Mesendoderm (in vitro differentiated cells): Measurements from ENCODE around the gene RNF175.

Experiments
- DNase-seq: peaks from one replicate; pipeline ENCODE4 v3.0.0; 2013
- H2AK5ac ChIP-seq: 2 replicates; pipeline ENCODE4 v1.6.1; 2013; ENCODE audit warnings: low read length, inconsistent platforms
- H2BK120ac ChIP-seq: 2 replicates; pipeline ENCODE4 v1.6.1; 2013; ENCODE audit warnings: low read depth, mild to moderate bottlenecking, low read length, moderate library complexity, mixed read lengths
- H2BK15ac ChIP-seq: replicated peaks from 2 replicates; pipeline ENCODE4 v1.6.1; 2013; ENCODE audit warnings: low read depth, mild to moderate bottlenecking, moderate library complexity
- H2BK5ac ChIP-seq: 2 replicates; pipeline ENCODE4 v1.6.1; 2013; ENCODE audit warnings: low read length, inconsistent platforms
- H3K18ac ChIP-seq: 2 replicates; pipeline ENCODE4 v1.6.1; 2013; ENCODE audit warnings: mild to moderate bottlenecking, low read length, mixed read lengths
- H3K23ac ChIP-seq: one replicate; pipeline ENCODE4 v1.6.1; 2013; ENCODE audit warnings: low read length
- H3K27ac ChIP-seq: 2 replicates; pipeline ENCODE4 v1.5.1; 2013; ENCODE audit warnings: low read depth, mild to moderate bottlenecking, inconsistent platforms, low read length, moderate library complexity
- H3K27me3 ChIP-seq: 2 replicates; pipeline ENCODE4 v1.6.1; 2013; ENCODE audit warnings: low read length, control low read depth, mild to moderate bottlenecking, inconsistent platforms; ENCODE audit not compliant: insufficient read depth, poor library complexity
- H3K36me3 ChIP-seq: 2 replicates; pipeline ENCODE4 v1.6.1; 2013; ENCODE audit warnings: low read length, inconsistent platforms; ENCODE audit not compliant: control insufficient read depth, insufficient read depth
- H3K4ac ChIP-seq: one replicate; pipeline ENCODE4 v1.6.1; 2013; ENCODE audit warnings: low read depth, mild to moderate bottlenecking, low read length, moderate library complexity
- H3K4me1 ChIP-seq: 2 replicates; pipeline ENCODE4 v1.6.1; 2013; ENCODE audit warnings: low read depth, low read length, inconsistent platforms; ENCODE audit not compliant: control insufficient read depth
- H3K4me2 ChIP-seq: 2 replicates; pipeline ENCODE4 v1.6.1; 2013; ENCODE audit warnings: low read length
- H3K4me3 ChIP-seq: 2 replicates; pipeline ENCODE4 v1.5.1; 2013; ENCODE audit warnings: mild to moderate bottlenecking, low read length
- H3K56ac ChIP-seq: one replicate; pipeline ENCODE4 v1.6.1; 2013; ENCODE audit warnings: low read length
- H3K79me1 ChIP-seq: 2 replicates; pipeline ENCODE4 v1.6.1; 2013; ENCODE audit warnings: low read length, inconsistent platforms
- H3K79me2 ChIP-seq: 2 replicates; pipeline ENCODE4 v1.6.1; 2013; ENCODE audit warnings: mild to moderate bottlenecking, low read length; ENCODE audit not compliant: control insufficient read depth, insufficient read depth
- H3K9ac ChIP-seq: 2 replicates; pipeline ENCODE4 v1.6.1; 2013; ENCODE audit warnings: low read length, inconsistent platforms
- H4K5ac ChIP-seq: one replicate; pipeline ENCODE4 v1.6.1; 2013; ENCODE audit warnings: low read length
- H4K8ac ChIP-seq: one replicate; pipeline ENCODE4 v1.6.1; 2013; ENCODE audit warnings: low read depth, mild to moderate bottlenecking, control low read depth, low read length, moderate library complexity
- WGBS: extraction: QIAGEN DNeasy Blood & Tissue Kit; methylation state at CpG from one replicate; pipeline ENCODE4 v1.1.7; 2013; ENCODE audit warnings: low lambda C conversion rate, missing lambda C conversion rate; ENCODE audit not compliant: insufficient coverage; ENCODE audit errors: extremely low coverage; 5-methylcytosine and 5-hydroxymethylcytosine counted together

Gene RNF175

DNA sequence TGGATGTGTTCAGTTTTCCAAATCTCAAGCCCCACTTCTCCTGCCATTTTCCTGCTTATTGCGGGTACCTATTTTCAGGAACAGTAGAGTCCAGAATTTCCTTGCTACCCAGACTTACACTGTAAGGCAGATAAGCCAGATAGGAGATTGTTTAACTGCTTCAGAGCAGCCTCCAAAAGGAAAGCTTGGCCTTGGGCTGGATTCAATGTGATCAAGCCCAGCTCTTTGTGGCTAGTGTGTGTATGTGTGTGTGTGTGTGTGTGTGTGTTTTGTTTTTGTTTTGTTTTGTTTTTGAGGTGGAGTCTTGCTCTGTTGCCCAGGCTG is 34.0 kb downstream of the RNF175 start:
- H3K18ac ChIP-seq, result no peak overlapping the region
- H2BK15ac ChIP-seq, result no peak overlapping the region
- DNase-seq, result no peak
- H2BK5ac ChIP-seq, result no peak overlapping the region
- no peak overlapping the region for H3K27ac ChIP-seq
- no peak overlapping the region for H2AK5ac ChIP-seq
- H3K4me3 ChIP-seq, result no peak overlapping the region
- no peaks in the 10 kb centered on the region for H3K79me2 ChIP-seq
- no peak overlapping the region for H3K56ac ChIP-seq
- no CpG with 5 or more reads among the region's 1 CpG for WGBS
- no peaks in the 10 kb centered on the region for H3K79me1 ChIP-seq
- H3K23ac ChIP-seq, result no peak overlapping the region
- H2BK120ac ChIP-seq, result no peak overlapping the region
- H3K9ac ChIP-seq, result no peak overlapping the region
- no peak overlapping the region for H3K4ac ChIP-seq
- no peak overlapping the region for H3K4me2 ChIP-seq
- no peaks in the 10 kb centered on the region for H3K4me1 ChIP-seq
- no peak overlapping the region for H4K5ac ChIP-seq
- H3K36me3 ChIP-seq, result no peaks in the 10 kb centered on the region
- H3K27me3 ChIP-seq, result no peaks in the 10 kb centered on the region
- no peak overlapping the region for H4K8ac ChIP-seq

GRCh38 chr4:153725136-153725830 is 34.5 kb downstream of the RNF175 start:
- no peak overlapping the region for H3K56ac ChIP-seq
- H3K9ac ChIP-seq, result no peak overlapping the region
- no peaks in the 10 kb centered on the region for H3K4me1 ChIP-seq
- WGBS, result no CpG with 5 or more reads among the region's 5 CpGs
- no peak overlapping the region for H3K27ac ChIP-seq
- no peak overlapping the region for H3K4me3 ChIP-seq
- no peak overlapping the region for H3K23ac ChIP-seq
- no peaks in the 10 kb centered on the region for H3K27me3 ChIP-seq
- DNase-seq, result no peak
- no peak overlapping the region for H3K4ac ChIP-seq
- H3K79me2 ChIP-seq, result no peaks in the 10 kb centered on the region
- no peak overlapping the region for H3K18ac ChIP-seq
- no peak overlapping the region for H2BK120ac ChIP-seq
- no peak overlapping the region for H4K5ac ChIP-seq
- H3K36me3 ChIP-seq, result no peaks in the 10 kb centered on the region
- H3K79me1 ChIP-seq, result no peaks in the 10 kb centered on the region
- H2BK5ac ChIP-seq, result no peak overlapping the region
- H4K8ac ChIP-seq, result no peak overlapping the region
- no peak overlapping the region for H3K4me2 ChIP-seq
- no peak overlapping the region for H2BK15ac ChIP-seq
- H2AK5ac ChIP-seq, result no peak overlapping the region

DNA sequence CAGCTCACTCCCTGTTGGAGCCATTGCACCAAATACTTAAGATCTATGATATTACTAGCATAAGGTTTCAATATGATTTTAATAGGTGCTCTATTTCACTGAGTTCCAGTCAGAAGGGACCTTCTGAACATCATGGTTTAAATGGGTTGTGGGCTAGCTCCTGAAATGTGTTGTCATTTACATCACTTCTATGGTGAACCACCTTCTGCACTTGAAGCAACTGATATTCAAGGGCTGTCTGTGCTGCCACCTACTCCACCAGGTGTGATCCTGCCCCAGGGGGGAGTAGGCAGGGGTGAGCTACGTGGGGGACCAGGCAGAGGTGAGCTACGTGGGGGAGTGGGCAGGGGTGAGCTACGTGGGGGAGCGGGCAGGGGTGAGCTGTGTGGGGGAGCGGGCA is 35.2 kb downstream of the RNF175 start:
- Histone ChIP-seq H3K4ac (no peak overlapping the region), H3K56ac (no peak overlapping the region), H3K9ac (no peak overlapping the region), H2BK5ac (no peak overlapping the region), H3K18ac (no peak overlapping the region), H2BK120ac (no peak overlapping the region), H3K79me2 (no peaks in the 10 kb centered on the region), H3K27ac (no peak overlapping the region), H3K27me3 (no peaks in the 10 kb centered on the region), H2BK15ac (no peak overlapping the region), H2AK5ac (no peak overlapping the region), H3K4me2 (no peak overlapping the region), H3K23ac (no peak overlapping the region), H3K4me3 (no peak overlapping the region), H4K5ac (no peak overlapping the region), H3K36me3 (no peaks in the 10 kb centered on the region), H4K8ac (no peak overlapping the region), H3K4me1 (no peaks in the 10 kb centered on the region), H3K79me1 (no peaks in the 10 kb centered on the region)
- DNase-seq, result no peak
- no CpG with 5 or more reads among the region's 5 CpGs for WGBS

DNA sequence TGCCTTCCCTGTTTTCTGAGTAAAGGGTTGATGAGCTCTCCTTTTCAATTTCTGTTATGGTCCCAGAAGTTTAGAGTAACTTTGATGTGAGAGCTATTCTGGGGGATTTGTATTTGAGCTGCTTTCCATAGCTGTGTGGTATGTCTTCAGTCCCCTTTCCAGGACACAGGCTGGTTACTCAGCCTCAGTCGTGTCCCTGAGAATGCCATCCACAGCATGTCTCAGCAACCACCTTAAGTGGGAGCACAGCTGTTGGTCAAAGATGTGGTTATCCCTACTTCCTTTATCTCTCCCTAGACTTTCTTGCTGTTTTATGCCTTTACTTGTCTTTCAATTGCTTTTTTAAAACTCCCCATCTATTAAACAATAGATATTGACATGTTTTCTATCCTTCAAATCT is 37.8 kb downstream of the RNF175 start:
- Histone ChIP-seq H4K5ac (no peak overlapping the region), H3K9ac (no peak overlapping the region), H3K4ac (no peak overlapping the region), H3K4me2 (no peak overlapping the region), H2BK5ac (no peak overlapping the region), H3K4me1 (no peaks in the 10 kb centered on the region), H3K36me3 (no peaks in the 10 kb centered on the region), H3K27ac (no peak overlapping the region), H3K27me3 (no peaks in the 10 kb centered on the region), H2BK120ac (no peak overlapping the region), H3K56ac (no peak overlapping the region), H3K23ac (no peak overlapping the region), H3K79me2 (no peaks in the 10 kb centered on the region), H3K79me1 (no peaks in the 10 kb centered on the region), H3K4me3 (no peak overlapping the region), H4K8ac (no peak overlapping the region), H3K18ac (no peak overlapping the region), H2AK5ac (no peak overlapping the region), H2BK15ac (no peak overlapping the region)
- WGBS, result no CpG with 5 or more reads among the region's 1 CpG
- DNase-seq, result no peak

DNA sequence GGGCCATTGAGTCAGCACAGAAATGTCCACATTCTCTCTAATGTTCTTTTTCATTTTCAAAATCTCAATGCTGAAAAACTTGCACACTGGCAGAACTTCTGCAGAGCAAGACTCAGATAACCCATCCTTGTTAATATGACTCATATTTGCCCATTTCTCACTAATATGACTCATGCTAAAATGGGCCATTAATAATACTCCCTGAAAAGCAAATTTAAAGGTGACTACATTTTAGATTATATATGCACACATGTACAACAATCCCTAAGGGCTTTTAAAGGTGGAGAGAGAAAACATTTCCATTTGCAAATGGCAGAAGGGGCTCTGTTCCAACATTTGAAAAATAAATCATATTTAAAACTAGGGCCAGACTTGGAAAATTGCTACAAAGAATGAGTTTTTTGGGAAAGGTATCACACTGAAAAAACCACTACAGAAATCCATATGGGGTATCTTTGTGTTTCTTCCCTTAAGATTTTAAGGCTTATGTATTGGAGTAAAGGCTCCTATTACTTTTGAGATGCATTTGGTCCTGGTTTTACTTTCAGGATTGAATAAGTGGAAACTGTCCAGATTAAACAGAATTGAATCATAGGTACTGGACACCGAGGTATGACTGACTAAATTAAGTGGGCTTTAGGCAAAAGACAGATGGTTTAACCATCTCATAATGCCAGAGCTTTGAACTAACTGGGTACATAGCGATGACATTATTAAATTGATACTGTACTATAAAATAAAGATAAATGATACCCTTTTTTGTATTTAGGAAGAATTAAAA is 45.8 kb downstream of the RNF175 start:
- Histone ChIP-seq H4K8ac (no peak overlapping the region), H3K79me1 (no peaks in the 10 kb centered on the region), H3K4me3 (no peak overlapping the region), H2AK5ac (no peak overlapping the region), H3K9ac (no peak overlapping the region), H3K56ac (no peak overlapping the region), H3K79me2 (no peaks in the 10 kb centered on the region), H4K5ac (no peak overlapping the region), H3K36me3 (no peaks in the 10 kb centered on the region), H3K18ac (no peak overlapping the region), H3K4me1 (no peaks in the 10 kb centered on the region), H3K27me3 (no peaks in the 10 kb centered on the region), H2BK15ac (no peak overlapping the region), H3K27ac (no peak overlapping the region), H2BK120ac (no peak overlapping the region), H3K4me2 (no peak overlapping the region), H3K4ac (no peak overlapping the region), H2BK5ac (no peak overlapping the region), H3K23ac (no peak overlapping the region)
- no peak for DNase-seq
- WGBS, result no CpG with 5 or more reads among the region's 2 CpGs
